Keratinocyte (primary cell): Measurements from ENCODE around the gene THSD7B.

Experiments
- EZH2 ChIP-seq: IDR thresholded peaks from one replicate; pipeline ENCODE4 v1.6.1; 2012; ENCODE audit warnings: inconsistent platforms, mild to moderate bottlenecking, low read length, moderate library complexity
- TF ChIP-seq, protein P1 (sequence below), 3 experiments: IDR thresholded peaks in 1 of 3; conservative IDR thresholded peaks in 1 of 3; optimal IDR thresholded peaks in 1 of 3; 2 replicates in 2 of 3; 3 replicates in 1 of 3; pipeline versions ENCODE3 to v1.5.1; 2011; ENCODE audit warnings: low read length in 3 of 3, mild to moderate bottlenecking in 3 of 3, moderate library complexity in 2 of 3, control low read depth in 1 of 3, inconsistent platforms in 1 of 3; ENCODE audit not compliant: insufficient read depth in 2 of 3; ENCODE audit errors: extremely low read depth in 1 of 3

GRCh38 chr2:137187216-137187615 lies 421.9 kb downstream of the THSD7B start:
- TF ChIP-seq, protein P1, sequence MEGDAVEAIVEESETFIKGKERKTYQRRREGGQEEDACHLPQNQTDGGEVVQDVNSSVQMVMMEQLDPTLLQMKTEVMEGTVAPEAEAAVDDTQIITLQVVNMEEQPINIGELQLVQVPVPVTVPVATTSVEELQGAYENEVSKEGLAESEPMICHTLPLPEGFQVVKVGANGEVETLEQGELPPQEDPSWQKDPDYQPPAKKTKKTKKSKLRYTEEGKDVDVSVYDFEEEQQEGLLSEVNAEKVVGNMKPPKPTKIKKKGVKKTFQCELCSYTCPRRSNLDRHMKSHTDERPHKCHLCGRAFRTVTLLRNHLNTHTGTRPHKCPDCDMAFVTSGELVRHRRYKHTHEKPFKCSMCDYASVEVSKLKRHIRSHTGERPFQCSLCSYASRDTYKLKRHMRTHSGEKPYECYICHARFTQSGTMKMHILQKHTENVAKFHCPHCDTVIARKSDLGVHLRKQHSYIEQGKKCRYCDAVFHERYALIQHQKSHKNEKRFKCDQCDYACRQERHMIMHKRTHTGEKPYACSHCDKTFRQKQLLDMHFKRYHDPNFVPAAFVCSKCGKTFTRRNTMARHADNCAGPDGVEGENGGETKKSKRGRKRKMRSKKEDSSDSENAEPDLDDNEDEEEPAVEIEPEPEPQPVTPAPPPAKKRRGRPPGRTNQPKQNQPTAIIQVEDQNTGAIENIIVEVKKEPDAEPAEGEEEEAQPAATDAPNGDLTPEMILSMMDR (optimal IDR thresholded peaks at IDR 0.05 in 1 of 3, IDR thresholded peaks at IDR 0.05 in 1 of 3, conservative IDR thresholded peaks at IDR 0.05 in 1 of 3; ENCODE audit: extremely low read depth in 1 of 3, insufficient read depth in 2 of 3, low read length in 3 of 3) = no peak
- TF ChIP-seq EZH2 = no peak
